ENCODE data around the gene TMPRSS11B. TPM values are rescaled to one million over a fixed set of nuclear protein-coding genes. Genes with fewer than 3 reads are reported as not detected.
A peak's percentile ranks its signal among the peaks of the same experiment; 100 is the strongest.

Gene TMPRSS11B
- total RNA-seq, 4 donors from 2014 or later = 60.0 to 365 (median 290) TPM

- H3K9me3 ChIP-seq = no peaks in the 10 kb centered on the region
- H3K4me1 ChIP-seq = peaks cover 0 to 13% (median 0%) of the 10 kb centered on the region in 3 donors
- H3K36me3 ChIP-seq = no peaks in the 10 kb centered on the region
- peak overlapping the region in 3 of 4 donors; percentile 10 to 52 (median 30) for H3K27ac ChIP-seq
- H3K4me3 ChIP-seq = no peak overlapping the region
- no peaks in the 10 kb centered on the region for H3K27me3 ChIP-seq
- TF ChIP-seq POLR2A (IDR thresholded peaks at IDR 0.05) = no peak
- TF ChIP-seq CTCF (IDR thresholded peaks at IDR 0.05) = no peak
- DNase-seq = no peak
- 23 to 38% methylated on average over 5 of the region's 5 CpGs for WGBS, 2 donors
- intact Hi-C loops (cut with DNase I) = no loop called here
These were observed 12.2 kb upstream of the TMPRSS11B start for GRCh38 chr4:68257719-68258118.

GRCh38 chr4:68256284-68256683, 10.8 kb upstream of the TMPRSS11B start:
- intact Hi-C loops (cut with DNase I) = no loop called here
- 74 to 75% methylated on average over 3 of the region's 3 CpGs for WGBS, 2 donors
- H3K27ac ChIP-seq = no peak overlapping the region
- no peaks in the 10 kb centered on the region for H3K9me3 ChIP-seq
- TF ChIP-seq CTCF (IDR thresholded peaks at IDR 0.05) (no peak), POLR2A (IDR thresholded peaks at IDR 0.05) (no peak)
- no peaks in the 10 kb centered on the region for H3K27me3 ChIP-seq
- DNase-seq = no peak
- peaks cover 0 to 14% (median 0%) of the 10 kb centered on the region in 3 donors for H3K4me1 ChIP-seq
- no peaks in the 10 kb centered on the region for H3K36me3 ChIP-seq
- H3K4me3 ChIP-seq = no peak overlapping the region

- WGBS, 2 donors = 63 to 78% methylated on average over 4 of the region's 4 CpGs
- intact Hi-C loops (cut with DNase I) = no loop called here
- peak overlapping the region in 3 of 4 donors; percentile 70 to 82 (median 73) for H3K27ac ChIP-seq
These were observed 4.8 kb upstream of the TMPRSS11B start for GRCh38 chr4:68250151-68250930.

GRCh38 chr4:68249434-68249833, 3.9 kb upstream of the TMPRSS11B start:
- Histone ChIP-seq H3K4me3 (no peak overlapping the region), H3K36me3 (no peaks in the 10 kb centered on the region), H3K9me3 (no peaks in the 10 kb centered on the region), H3K27me3 (no peaks in the 10 kb centered on the region), H3K27ac (peak overlapping the region; percentile 68 to 82 (median 72)), H3K4me1 (peaks cover 0 to 24% (median 3%) of the 10 kb centered on the region in 3 donors)
- TF ChIP-seq POLR2A (IDR thresholded peaks at IDR 0.05) (no peak), CTCF (IDR thresholded peaks at IDR 0.05) (no peak)
- intact Hi-C loops (cut with DNase I) = no loop called here
- DNase-seq = no peak

More at GRCh38 chr4:68250151-68250930, 4.8 kb upstream of the TMPRSS11B start:
- H3K4me1 ChIP-seq = peaks cover 0 to 24% (median 3%) of the 10 kb centered on the region in 3 donors
- no peaks in the 10 kb centered on the region for H3K27me3 ChIP-seq
- H3K36me3 ChIP-seq = no peaks in the 10 kb centered on the region
- no peak for TF ChIP-seq CTCF (IDR thresholded peaks at IDR 0.05)
- no peak for TF ChIP-seq POLR2A (IDR thresholded peaks at IDR 0.05)
- DNase-seq = no peak
- H3K9me3 ChIP-seq = no peaks in the 10 kb centered on the region
- H3K4me3 ChIP-seq = no peak overlapping the region

- no peak for TF ChIP-seq POLR2A (IDR thresholded peaks at IDR 0.05)
- H3K36me3 ChIP-seq = no peaks in the 10 kb centered on the region
- peak overlapping the region in 2 of 4 donors; percentile 21 to 45 for H3K27ac ChIP-seq
- no peak overlapping the region for H3K4me3 ChIP-seq
- intact Hi-C loops (cut with DNase I) = no loop called here
- H3K27me3 ChIP-seq = no peaks in the 10 kb centered on the region
- no peaks in the 10 kb centered on the region for H3K9me3 ChIP-seq
- peaks cover 0 to 16% (median 0%) of the 10 kb centered on the region in 3 donors for H3K4me1 ChIP-seq
- no peak for DNase-seq
These were observed 4.9 kb downstream of the TMPRSS11B start for GRCh38 chr4:68240620-68241019.
